Nephron progenitor cell (in vitro differentiated cells): ENCODE measurements around the gene GET4.
A peak's percentile ranks its signal among the peaks of the same experiment; 100 is the strongest.

ENCODE experiments used
- DNase-seq: peaks from one replicate; pipeline ENCODE4 v3.0.0; 2021
- H3K27ac Mint-ChIP-seq: 2 replicates; pipeline ENCODE4 v1.8.0; 2021; ENCODE audit warnings: mild to moderate bottlenecking, moderate library complexity, mixed read lengths
- H3K27me3 Mint-ChIP-seq: 2 replicates; pipeline ENCODE4 v1.8.0; 2021; ENCODE audit warnings: mild to moderate bottlenecking, low read depth, mixed read lengths; ENCODE audit not compliant: poor library complexity
- H3K36me3 Mint-ChIP-seq: 2 replicates; pipeline ENCODE4 v1.8.0; 2021; ENCODE audit warnings: low read depth, mixed read lengths
- H3K4me1 Mint-ChIP-seq: 2 replicates; pipeline ENCODE4 v1.8.0; 2021; ENCODE audit warnings: mixed read lengths
- H3K4me3 Mint-ChIP-seq: 2 replicates; pipeline ENCODE4 v1.8.0; 2021; ENCODE audit warnings: mild to moderate bottlenecking, moderate library complexity, mixed read lengths
- H3K9me3 Mint-ChIP-seq: 2 replicates; pipeline ENCODE4 v1.8.0; 2021; ENCODE audit warnings: mild to moderate bottlenecking, moderate library complexity, mixed read lengths
- CTCF ChIP-seq: fragments of 200-600 bp; sonication (generic); IDR thresholded peaks from 2 replicates; pipeline ENCODE4 v1.5.0; 2021; ENCODE audit warnings: antibody characterized with exemption

Gene GET4

GRCh38 chr7:925601-926000 is 49.2 kb downstream of the GET4 start:
- H3K9me3 Mint-ChIP-seq = no peaks in the 10 kb centered on the region
- peaks cover 32% of the 10 kb centered on the region for H3K4me1 Mint-ChIP-seq
- no peak for DNase-seq
- no peaks in the 10 kb centered on the region for H3K36me3 Mint-ChIP-seq
- H3K27ac Mint-ChIP-seq = no peak overlapping the region
- no peak overlapping the region for H3K4me3 Mint-ChIP-seq
- peaks cover 10% of the 10 kb centered on the region for H3K27me3 Mint-ChIP-seq
- no peak for TF ChIP-seq CTCF

DNA sequence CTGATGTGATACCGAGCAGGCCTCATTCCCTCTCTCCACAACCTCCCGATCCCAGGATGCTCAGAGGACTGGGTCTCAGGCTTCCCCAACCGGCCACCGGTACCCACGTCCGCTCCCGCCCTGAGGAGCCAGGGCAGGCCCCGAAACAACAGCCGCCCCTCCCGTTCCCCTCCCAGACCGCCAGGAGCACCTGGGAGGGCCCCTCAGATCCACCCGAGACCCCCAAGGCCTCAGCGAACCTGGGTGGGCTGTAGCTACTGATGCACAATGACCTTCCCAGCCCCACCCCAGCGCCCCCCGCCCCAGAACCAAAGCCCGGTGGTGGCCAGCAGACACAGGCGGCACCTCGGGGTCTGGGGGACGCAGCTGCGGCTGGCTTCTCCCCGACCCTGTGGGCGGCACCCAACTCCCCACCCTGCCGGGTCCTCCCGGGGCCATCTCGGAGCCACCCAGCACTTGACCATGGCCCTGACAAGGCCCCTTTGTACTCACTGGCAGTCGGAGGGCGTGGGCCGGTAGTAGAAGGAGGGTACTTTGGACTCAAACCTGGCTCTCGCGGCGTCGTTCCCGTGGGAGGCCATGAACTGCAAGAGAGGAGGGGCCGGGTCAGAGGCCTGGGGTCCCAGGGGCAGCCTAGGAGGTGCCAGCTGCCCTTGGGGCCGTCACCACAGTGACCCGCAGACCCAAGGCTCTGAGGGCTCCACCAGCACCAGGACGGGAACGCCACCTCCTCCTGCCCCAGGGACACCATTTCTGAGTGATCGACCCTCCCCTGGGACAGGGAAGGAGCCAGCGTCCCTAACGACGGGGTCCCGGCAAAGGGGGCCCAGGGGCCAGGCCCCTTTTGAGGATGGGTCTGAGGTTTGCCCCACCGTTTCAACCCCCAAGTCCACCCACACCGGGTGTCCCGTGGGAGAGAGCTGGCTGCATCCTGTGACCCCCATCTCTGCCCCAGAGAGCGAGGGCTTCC is 50.0 kb downstream of the GET4 start:
- TF ChIP-seq CTCF = no peak
- Mint-ChIP-seq H3K36me3 (no peaks in the 10 kb centered on the region), H3K27me3 (peaks cover 15% of the 10 kb centered on the region), H3K9me3 (no peaks in the 10 kb centered on the region), H3K27ac (no peak overlapping the region), H3K4me3 (no peak overlapping the region), H3K4me1 (peaks cover 29% of the 10 kb centered on the region)
- DNase-seq = no peak

GRCh38 chr7:927031-927671 is 50.8 kb downstream of the GET4 start:
- no peak for DNase-seq

DNA sequence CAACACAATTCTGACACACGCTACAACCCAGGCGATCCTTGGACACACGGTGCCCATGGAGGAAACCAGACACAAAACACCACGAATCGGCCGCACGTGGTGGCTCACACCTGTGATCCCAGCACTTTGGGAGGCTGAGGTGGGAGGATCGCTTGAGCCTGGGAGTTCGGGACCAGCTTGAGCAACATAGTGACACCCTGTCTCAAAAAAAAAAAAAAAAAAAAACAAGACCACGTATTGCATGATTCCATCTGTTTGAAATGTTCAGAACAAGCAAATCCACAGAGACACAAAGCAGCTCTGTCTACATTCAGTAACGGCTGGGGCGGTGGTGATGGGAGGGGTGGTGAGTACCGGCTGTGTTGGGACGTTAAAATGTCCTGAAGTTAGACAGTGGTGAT is 53.0 kb downstream of the GET4 start:
- Mint-ChIP-seq H3K4me3 (no peak overlapping the region), H3K4me1 (peaks cover 26% of the 10 kb centered on the region), H3K27ac (no peak overlapping the region), H3K9me3 (no peaks in the 10 kb centered on the region), H3K27me3 (peaks cover 16% of the 10 kb centered on the region), H3K36me3 (no peaks in the 10 kb centered on the region)
- no peak for DNase-seq
- no peak for TF ChIP-seq CTCF

More at GRCh38 chr7:927031-927671, 50.8 kb downstream of the GET4 start:
- no peak for TF ChIP-seq CTCF
- no peak overlapping the region for H3K4me3 Mint-ChIP-seq
- H3K36me3 Mint-ChIP-seq = no peaks in the 10 kb centered on the region
- no peak overlapping the region for H3K27ac Mint-ChIP-seq
- H3K4me1 Mint-ChIP-seq = peaks cover 34% of the 10 kb centered on the region
- H3K27me3 Mint-ChIP-seq = peaks cover 16% of the 10 kb centered on the region
- H3K9me3 Mint-ChIP-seq = no peaks in the 10 kb centered on the region

DNA sequence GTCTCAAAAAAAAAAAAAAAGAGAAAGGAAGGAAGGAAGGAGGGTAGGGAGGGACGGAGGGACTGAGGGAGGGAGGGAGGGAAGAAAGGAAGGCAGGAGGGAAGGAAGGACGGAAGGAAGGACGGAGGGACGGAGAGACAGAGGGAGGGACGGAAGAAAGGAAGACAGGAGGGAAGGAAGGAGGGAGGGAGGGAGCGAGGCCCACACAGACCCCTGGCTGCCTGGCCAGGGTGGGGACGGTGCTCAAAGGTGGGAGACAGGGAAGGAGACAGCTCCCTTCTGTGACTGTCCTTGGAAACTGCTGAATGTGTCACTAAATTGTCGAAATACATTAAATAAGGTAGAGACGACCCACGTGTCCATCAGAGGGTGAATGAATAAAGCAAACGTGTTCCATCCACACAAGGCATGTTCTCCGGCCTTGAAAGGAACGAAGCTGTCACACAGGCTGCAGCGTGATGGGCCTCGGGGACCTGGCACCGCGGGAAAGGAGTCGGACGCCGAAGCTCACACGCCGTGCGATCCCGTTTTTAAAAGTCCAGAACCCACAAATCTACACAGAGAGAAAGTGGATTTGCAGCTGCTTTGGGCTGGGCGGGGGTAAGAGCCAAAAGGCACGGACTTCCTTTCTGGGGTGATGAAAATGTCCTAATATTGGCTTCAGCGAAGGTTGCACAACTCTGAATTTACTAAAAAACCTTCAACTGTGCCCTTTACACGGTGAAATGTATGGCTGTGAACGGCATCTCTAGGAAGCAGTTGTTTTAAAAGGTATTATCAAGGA is 54.8 kb downstream of the GET4 start:
- Mint-ChIP-seq H3K4me1 (peaks cover 27% of the 10 kb centered on the region), H3K4me3 (no peak overlapping the region), H3K27me3 (peaks cover 16% of the 10 kb centered on the region), H3K27ac (peak overlapping the region; percentile 35), H3K36me3 (no peaks in the 10 kb centered on the region), H3K9me3 (no peaks in the 10 kb centered on the region)
- TF ChIP-seq CTCF = no peak
- DNase-seq = no peak
